Subcutaneous adipose tissue (tissue), 4 donors: ENCODE results near the gene SMARCAL1. TPM values are rescaled to one million over a fixed set of nuclear protein-coding genes. Genes with fewer than 3 reads are reported as not detected.

Source experiments
- total RNA-seq, 4 donors: library from RNA; depleted of rRNA; stranded (reverse); fragments of >200 nt; gene quantifications; one replicate each; pipeline ENCODE4 v1.1.0, GENCODE V29; 2016
- TF ChIP-seq, protein P1 (sequence below): fragments of 450-650 bp; IDR thresholded peaks from one replicate; pipeline ENCODE4 v1.5.1; 2016; ENCODE audit warnings: low read depth, mild to moderate bottlenecking, control low read depth, antibody characterized with exemption, moderate library complexity

The SMARCAL1 gene
- total RNA-seq, 4 donors from 2014 or later = 13.2 to 39.7 (median 23.6) TPM

DNA sequence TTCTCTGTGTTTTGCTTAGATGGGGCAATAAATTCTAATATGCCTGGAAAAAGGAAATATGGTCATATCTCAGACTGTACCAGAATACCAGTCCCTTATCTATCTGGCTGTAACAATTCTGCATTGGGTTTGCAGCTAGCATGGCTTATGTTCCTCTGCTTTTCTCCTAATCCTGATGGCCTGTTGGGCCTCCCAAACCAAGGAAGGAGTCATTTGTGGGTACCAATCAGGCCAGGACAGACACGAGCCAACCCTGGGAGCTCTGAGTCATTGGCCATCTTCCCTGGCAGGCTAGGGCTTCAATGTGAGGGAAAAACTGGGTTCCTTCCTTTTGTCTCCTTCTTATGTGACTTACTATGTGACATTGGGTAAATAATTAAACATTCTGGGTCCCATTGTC is 12.0 kb downstream of the SMARCAL1 start:
- TF ChIP-seq, protein P1, sequence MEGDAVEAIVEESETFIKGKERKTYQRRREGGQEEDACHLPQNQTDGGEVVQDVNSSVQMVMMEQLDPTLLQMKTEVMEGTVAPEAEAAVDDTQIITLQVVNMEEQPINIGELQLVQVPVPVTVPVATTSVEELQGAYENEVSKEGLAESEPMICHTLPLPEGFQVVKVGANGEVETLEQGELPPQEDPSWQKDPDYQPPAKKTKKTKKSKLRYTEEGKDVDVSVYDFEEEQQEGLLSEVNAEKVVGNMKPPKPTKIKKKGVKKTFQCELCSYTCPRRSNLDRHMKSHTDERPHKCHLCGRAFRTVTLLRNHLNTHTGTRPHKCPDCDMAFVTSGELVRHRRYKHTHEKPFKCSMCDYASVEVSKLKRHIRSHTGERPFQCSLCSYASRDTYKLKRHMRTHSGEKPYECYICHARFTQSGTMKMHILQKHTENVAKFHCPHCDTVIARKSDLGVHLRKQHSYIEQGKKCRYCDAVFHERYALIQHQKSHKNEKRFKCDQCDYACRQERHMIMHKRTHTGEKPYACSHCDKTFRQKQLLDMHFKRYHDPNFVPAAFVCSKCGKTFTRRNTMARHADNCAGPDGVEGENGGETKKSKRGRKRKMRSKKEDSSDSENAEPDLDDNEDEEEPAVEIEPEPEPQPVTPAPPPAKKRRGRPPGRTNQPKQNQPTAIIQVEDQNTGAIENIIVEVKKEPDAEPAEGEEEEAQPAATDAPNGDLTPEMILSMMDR = no peak

DNA sequence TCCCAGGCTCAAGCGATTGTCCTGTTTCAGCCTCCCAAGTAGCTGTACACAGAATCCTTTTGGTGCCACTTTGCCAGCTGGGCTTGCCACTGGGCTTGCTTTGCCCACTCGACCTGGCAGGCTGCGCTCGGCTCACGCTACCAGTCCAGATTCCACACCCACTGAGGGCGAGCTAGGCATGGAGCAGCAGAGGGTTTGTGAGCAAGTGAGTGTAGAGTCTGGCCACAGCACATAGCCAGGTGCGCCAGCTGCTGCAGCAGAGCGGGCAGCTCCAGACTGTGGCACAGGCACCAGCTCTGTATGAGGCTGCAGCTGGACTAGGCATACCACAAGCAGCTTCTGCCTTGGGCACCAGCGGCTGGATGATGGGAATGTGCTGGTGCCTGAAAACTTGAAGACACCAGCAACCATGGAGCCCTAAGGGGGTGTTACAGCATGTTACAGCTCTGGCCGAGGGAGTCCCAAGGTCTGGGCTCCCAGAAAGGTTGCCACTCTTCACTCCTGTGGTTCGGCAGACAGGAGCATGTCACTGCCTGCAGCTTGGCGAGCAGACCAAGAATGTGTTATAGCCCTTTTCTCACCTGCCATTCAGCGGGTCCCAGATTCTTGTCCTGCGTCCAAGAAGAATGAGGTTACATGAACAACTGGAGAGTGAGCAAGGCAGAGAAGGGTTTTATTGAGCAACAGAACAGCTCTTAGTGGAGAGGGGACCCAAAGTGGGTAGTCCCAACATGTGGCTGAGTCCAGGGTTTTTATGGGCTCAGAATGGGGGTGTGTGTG is 12.9 kb downstream of the SMARCAL1 start:
- TF ChIP-seq, protein P1 = no peak

DNA sequence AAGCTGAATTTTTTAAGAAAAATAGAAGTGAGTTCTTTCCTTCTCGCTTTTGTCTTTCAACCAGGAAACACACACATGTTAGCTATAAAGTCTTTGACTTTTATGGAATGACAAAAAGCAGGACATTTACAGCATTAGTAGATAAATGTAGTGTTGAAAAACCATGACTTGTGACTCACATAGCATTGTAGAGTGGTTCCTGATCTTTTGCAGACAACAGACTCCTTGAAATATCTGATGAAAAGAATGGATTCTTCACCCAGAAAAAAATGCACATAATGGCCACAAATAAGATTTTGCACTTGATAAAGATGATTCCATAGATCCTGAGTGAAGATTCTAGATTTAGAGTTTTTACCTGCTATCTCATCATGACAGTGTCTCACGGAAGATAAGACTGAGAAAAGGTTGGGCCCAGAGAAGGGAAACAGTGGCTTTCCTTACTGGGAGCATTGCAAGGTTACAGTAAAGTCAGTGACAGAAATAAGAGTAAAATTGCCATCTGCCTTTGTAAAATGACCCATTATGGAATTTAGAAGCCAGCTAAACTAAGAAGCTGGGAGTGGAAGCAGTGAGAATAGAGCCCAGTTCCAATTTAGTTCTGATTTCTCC is 14.0 kb downstream of the SMARCAL1 start:
- TF ChIP-seq, protein P1 = no peak

DNA sequence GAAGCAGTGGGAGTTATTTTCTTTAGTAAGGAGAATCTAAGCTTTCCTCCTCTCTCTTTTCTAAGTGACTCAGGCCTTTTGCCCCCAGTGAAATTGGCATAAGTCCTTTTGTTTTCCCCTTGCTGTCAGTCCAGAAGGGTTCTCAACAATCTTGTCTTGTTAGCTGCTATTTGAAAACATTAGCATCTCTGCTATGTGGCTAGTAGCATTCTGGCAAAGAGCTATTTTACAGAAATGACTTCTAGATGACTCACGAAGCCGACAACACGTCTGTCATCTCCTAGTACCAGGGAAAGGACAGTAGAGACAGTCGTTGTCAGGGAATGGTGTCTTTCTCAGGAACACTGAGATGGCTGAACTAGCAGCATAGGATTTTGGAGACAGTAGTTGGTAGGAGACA is 14.7 kb downstream of the SMARCAL1 start:
- TF ChIP-seq, protein P1 = no peak

DNA sequence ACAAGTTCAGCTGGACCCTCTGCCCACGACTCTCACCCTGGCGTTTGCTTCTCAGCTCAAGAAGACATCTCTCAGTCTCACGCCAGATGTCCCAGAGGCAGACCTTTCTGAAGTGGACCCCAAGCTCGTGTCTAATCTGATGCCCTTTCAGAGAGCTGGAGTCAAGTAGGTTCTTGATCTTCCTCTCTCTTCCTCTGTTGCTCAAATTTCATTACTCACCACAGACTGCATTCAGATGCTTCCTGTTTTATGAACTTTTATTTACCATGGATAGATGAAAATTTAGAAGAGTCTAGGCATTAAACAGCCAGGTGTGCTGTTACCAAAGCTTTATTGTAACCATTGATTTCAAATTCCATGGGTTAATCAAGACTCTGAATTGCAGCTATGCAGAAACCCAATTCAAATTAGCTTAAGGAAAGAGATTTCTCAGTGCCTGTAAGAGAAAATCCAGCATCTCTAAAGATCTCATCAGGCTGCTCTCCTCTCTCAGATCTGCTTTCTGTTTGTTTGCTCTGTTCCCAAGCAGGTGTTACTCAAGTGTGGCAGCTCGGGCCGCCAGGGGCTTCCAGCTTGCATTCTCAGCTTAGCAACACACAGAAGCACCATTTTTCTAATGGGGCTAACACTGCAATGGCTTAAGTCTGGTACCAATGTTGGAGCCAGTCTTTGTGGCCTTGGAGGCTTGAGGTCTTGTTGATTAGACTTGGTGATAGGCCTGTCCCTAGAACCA is 16.5 kb downstream of the SMARCAL1 start:
- TF ChIP-seq, protein P1 = no peak

DNA sequence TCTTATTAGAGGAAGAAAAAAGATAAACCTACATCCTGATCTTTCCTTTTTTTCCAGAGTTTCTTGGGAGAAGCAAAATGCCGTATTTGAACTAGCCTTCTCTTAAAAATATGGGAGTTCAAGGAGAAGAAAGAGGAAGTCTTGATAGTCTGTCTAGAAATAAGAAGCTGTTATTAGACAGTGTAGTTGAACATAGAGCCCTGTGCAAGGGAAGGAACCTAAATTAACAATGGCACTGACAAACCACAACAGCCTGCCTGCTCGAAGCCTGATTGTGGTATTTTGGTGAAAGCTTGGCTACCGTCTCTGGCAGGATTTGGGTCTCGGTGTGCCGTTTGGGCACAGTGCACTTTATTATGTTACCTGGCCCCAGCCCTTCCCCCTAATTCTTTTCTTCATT is 17.1 kb downstream of the SMARCAL1 start:
- TF ChIP-seq, protein P1 = no peak
